Upper lobe of left lung (tissue), 4 donors: Measurements from ENCODE around the gene CLPTM1L.

Experiments
- EP300 ChIP-seq, 4 donors: sonication (generic); formaldehyde crosslinking; IDR thresholded peaks; one replicate each; pipeline ENCODE4 v1.5.1; 2017; ENCODE audit warnings: antibody characterized with exemption in 4 of 4, control low read depth in 2 of 4
- POLR2A ChIP-seq, 4 donors: fragments of 450-650 bp; IDR thresholded peaks; one replicate each; pipeline ENCODE4 v1.5.1; 2016 to 2017; ENCODE audit warnings: antibody characterized with exemption in 4 of 4, mild to moderate bottlenecking in 2 of 4
- POLR2AphosphoS5 ChIP-seq, 2 donors: sonication (generic); formaldehyde crosslinking; IDR thresholded peaks; one replicate each; pipeline ENCODE4 v1.5.1; 2017; ENCODE audit warnings: antibody characterized with exemption in 2 of 2
- TF ChIP-seq, protein P1 (sequence below), 6 experiments: fragments of 450-650 bp in 4 of 6; fragments of 200-600 bp in 2 of 6; sonication (generic) in 2 of 6; IDR thresholded peaks; one replicate each; pipeline ENCODE4 v1.5.1; 2016 to 2019; ENCODE audit warnings: antibody characterized with exemption in 6 of 6

DNA sequence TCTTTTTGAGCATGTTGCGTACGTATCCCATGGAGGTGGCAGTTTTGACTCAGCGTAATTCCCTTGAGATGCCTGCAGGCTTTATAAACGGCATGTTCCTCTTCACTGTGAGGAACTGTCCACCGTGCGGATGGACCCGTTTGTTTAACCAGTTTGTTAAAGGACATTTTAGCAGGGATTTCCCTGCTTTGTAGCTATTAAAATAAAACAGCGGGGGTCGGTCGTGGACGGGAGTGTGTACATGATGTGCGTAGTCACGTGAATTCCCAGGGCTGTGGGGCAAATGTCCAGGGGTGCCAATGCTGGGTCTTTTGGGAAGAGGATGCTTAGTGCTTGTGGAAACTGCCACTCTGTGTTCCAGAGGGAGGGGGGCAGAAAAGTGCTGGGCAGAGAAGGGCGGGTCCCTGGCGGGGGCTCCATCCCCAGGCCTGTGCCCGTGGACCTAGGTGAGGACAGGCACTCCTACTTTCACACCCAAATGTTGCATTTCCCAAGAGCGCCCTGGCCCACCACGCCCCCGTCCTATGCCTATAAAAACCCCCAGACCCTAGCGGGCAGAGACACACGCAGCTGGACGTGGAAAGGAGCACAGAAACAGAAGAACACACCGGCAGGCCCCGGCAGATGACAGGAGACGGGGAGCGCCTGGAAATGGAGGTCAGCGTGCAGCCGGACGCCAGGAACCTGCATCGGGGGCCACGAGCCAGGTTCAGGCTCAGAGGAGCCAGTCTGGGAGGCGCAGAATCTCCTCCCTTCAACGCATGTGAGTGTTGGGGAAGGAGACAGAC lies 46.0 kb downstream of the CLPTM1L start:
- TF ChIP-seq, protein P1, sequence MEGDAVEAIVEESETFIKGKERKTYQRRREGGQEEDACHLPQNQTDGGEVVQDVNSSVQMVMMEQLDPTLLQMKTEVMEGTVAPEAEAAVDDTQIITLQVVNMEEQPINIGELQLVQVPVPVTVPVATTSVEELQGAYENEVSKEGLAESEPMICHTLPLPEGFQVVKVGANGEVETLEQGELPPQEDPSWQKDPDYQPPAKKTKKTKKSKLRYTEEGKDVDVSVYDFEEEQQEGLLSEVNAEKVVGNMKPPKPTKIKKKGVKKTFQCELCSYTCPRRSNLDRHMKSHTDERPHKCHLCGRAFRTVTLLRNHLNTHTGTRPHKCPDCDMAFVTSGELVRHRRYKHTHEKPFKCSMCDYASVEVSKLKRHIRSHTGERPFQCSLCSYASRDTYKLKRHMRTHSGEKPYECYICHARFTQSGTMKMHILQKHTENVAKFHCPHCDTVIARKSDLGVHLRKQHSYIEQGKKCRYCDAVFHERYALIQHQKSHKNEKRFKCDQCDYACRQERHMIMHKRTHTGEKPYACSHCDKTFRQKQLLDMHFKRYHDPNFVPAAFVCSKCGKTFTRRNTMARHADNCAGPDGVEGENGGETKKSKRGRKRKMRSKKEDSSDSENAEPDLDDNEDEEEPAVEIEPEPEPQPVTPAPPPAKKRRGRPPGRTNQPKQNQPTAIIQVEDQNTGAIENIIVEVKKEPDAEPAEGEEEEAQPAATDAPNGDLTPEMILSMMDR (IDR thresholded peaks at IDR 0.05), result no peak
- no peak for TF ChIP-seq POLR2A (IDR thresholded peaks at IDR 0.05)
- no peak for TF ChIP-seq EP300 (IDR thresholded peaks at IDR 0.05)
- no peak for TF ChIP-seq POLR2AphosphoS5 (IDR thresholded peaks at IDR 0.05)
